K562 treated with DMSO at 1 percent for 4 hours (cell line): ENCODE results near the gene GRID1. TPM values are rescaled to one million over a fixed set of nuclear protein-coding genes. Genes with fewer than 3 reads are reported as not detected.

ENCODE experiments used
- total RNA-seq: library from RNA; unstranded; fragments of 300-600 nt; gene quantifications from 2 replicates; pipeline ENCODE4 v1.2.3, GENCODE V29; 2022; ENCODE audit not compliant: insufficient read depth

GRID1 gene
- 7.5 and 12.8 TPM in 2 replicates for total RNA-seq

DNA sequence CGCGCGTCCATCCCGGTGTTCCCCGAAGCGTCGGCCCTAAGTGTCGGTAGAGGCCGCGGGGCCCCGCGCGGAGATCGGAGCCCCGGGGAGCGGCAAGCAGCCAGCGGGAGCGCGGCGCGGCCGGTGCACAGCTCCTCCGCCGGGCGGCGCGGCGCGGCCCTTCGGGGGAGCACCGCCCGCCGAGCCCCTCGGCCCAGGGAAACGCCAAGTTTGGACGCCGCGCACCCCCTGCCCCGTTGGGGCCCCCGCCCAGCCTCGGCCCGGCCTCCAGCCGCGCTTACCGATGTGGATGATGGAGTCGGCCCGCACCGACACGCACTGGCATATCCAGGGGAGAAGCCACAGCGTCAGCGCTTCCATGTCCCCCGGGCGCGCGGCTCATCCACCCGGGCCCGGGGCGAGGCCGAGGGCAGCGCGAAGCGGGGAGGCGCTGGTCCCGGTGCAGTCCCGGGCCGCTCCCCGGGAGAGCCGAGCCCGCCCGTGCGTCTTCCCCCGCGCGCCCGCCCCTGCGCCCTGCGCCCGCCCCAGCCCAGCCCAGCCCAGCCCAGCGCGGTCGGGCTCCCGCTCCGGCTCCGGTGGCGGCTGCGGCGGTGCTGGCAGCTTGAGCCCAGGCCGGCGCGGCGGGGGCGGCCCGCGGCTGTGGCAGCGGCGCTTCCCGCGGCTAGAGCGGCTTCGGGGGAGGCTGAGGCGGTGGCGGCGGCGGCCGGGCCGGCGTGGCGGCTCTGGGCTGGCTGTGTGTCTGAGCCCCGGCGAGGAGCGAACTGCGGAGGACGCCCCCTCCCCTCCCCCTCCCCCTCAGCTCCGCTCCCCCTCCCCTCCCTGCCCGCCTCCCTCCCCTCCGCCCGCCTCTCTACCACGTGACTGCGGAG, at the start of gene GRID1:
Gene GRID1, minus strand, starts transcription at position 763 of the 869 bp plus-strand sequence.

Other genes with a start within 250 kb of the GRID1 start
- gene WAPL, start 155.0 kb upstream of the GRID1 start, total RNA-seq = 11.5 and 13.1 TPM in 2 replicates